K562 (cell line): ENCODE data around the gene CLDN2. TPM values are rescaled to one million over a fixed set of nuclear protein-coding genes. Genes with fewer than 3 reads are reported as not detected.

Source experiments
- ATAC-seq: fragments of 200-7000 bp; cut with Tn5 transposase; 3 replicates; pipeline ENCODE4 v1.9.1; 2020; ENCODE audit warnings: moderate library complexity
- BruUV-seq: library from RNA; stranded (reverse); fragments of 400-500 nt; replicated peaks from 2 replicates; lab custom pipeline; 2021; lab: Mats Ljungman, UMichigan
- CTCF ChIA-PET: fragments of 300-600 bp; formaldehyde crosslinking; extraction: SDS; loops from one replicate; lab custom pipeline; 2021; ENCODE audit warnings: low intra/inter-chr PET ratio; lab: Yijun Ruan, JAX
- POLR2A ChIA-PET: fragments of 300-600, 350-650 bp; sonication (Branson Sonifier 250); formaldehyde crosslinking; extraction: SDS; loops from one replicate; lab custom pipeline; 2021; ENCODE audit warnings: antibody characterized with exemption, inconsistent platforms; lab: Yijun Ruan, JAX
- DNase-seq, 4 experiments: peaks; one replicate each; pipeline versions ENCODE4 v3.0.0 to v3.0.0-alpha.2; 2011 to 2018; ENCODE audit warnings: low spot score in 3 of 4, mixed read lengths in 3 of 4; ENCODE audit errors: extremely low read depth in 1 of 4
- FAIRE-seq: peaks from 2 replicates; lab custom pipeline; 2011; peaks lifted over from hg19 to GRCh38; lab: Jason Lieb, UNC
- H2AFZ ChIP-seq: 2 replicates; pipeline ENCODE4 v1.6.0; 2011; ENCODE audit warnings: low read depth, low read length, control low read depth, inconsistent platforms
- H3K27ac ChIP-seq: fragments of 200-600 bp; 3 replicates; pipeline ENCODE4 v1.8.0; 2011; ENCODE audit warnings: low read depth, mild to moderate bottlenecking, control low read depth, inconsistent platforms, low read length, moderate library complexity, mixed read lengths; ENCODE audit errors: extremely low read depth
- H3K27me3 ChIP-seq, 2 experiments: fragments of 300-600 bp in 1 of 2; 2 replicates in 1 of 2; 3 replicates in 1 of 2; pipeline versions ENCODE4 v1.6.0 to v1.8.0; 2011; ENCODE audit warnings: inconsistent platforms in 2 of 2, low read length in 2 of 2, mild to moderate bottlenecking in 1 of 2, mixed read lengths in 1 of 2, moderate library complexity in 1 of 2; ENCODE audit not compliant: control insufficient read depth in 2 of 2, insufficient read depth in 2 of 2
- H3K36me3 ChIP-seq: fragments of 300-600 bp; 3 replicates; pipeline ENCODE4 v1.8.0; 2011; ENCODE audit warnings: mild to moderate bottlenecking, low read length, inconsistent platforms; ENCODE audit not compliant: control insufficient read depth, insufficient read depth
- H3K4me1 ChIP-seq, 2 experiments: fragments of 200-600 bp in 1 of 2; replicated peaks in 1 of 2; 2 replicates in 1 of 2; 3 replicates in 1 of 2; pipeline versions ENCODE4 v1.5.1 to v1.8.0; 2011; ENCODE audit warnings: inconsistent platforms in 2 of 2, low read length in 2 of 2, mild to moderate bottlenecking in 1 of 2, mixed read lengths in 1 of 2, moderate library complexity in 1 of 2; ENCODE audit not compliant: control insufficient read depth in 2 of 2, insufficient read depth in 2 of 2
- H3K4me2 ChIP-seq: 2 replicates; pipeline ENCODE4 v1.6.1; 2011; ENCODE audit warnings: low read length, control low read depth, inconsistent platforms, mixed read lengths; ENCODE audit not compliant: insufficient read depth
- H3K4me3 ChIP-seq: fragments of 200-600 bp; sonication (generic), shearing (Covaris generic); 2 replicates; pipeline ENCODE4 v1.5.1; 2016; ENCODE audit warnings: control low read depth, inconsistent platforms
- H3K79me2 ChIP-seq: fragments of 200-600 bp; 3 replicates; pipeline ENCODE4 v1.8.0; 2011; ENCODE audit warnings: low read length, inconsistent platforms; ENCODE audit not compliant: control insufficient read depth, insufficient read depth
- H3K9ac ChIP-seq, 2 experiments: 2 replicates each; pipeline versions ENCODE4 v1.6.0 to v1.6.1; 2011; ENCODE audit warnings: low read depth in 2 of 2, low read length in 2 of 2, control low read depth in 1 of 2, inconsistent platforms in 1 of 2, mild to moderate bottlenecking in 1 of 2, mixed read lengths in 1 of 2; ENCODE audit not compliant: insufficient read depth in 1 of 2
- H3K9me1 ChIP-seq: one replicate; pipeline ENCODE4 v1.6.0; 2011; ENCODE audit warnings: inconsistent platforms, mild to moderate bottlenecking, low read length, moderate library complexity; ENCODE audit not compliant: control insufficient read depth, insufficient read depth
- H3K9me3 ChIP-seq: replicated peaks from 2 replicates; pipeline ENCODE4 v1.5.1; 2011; ENCODE audit warnings: low read depth, low read length, inconsistent platforms; ENCODE audit not compliant: control insufficient read depth, insufficient read depth
- H4K20me1 ChIP-seq: replicated peaks from 2 replicates; pipeline ENCODE4 v1.6.1; 2011; ENCODE audit warnings: low read length, inconsistent platforms, mixed read lengths; ENCODE audit not compliant: control insufficient read depth, insufficient read depth
- DLX4 ChIP-seq: fragments of 250-450 bp; sonication (Bioruptor Pico); IDR thresholded peaks from 2 replicates; pipeline ENCODE4 v1.6.1; 2021; ENCODE audit warnings: mild to moderate bottlenecking
- FOXM1 ChIP-seq, 2 experiments: fragments of 450-650 bp in 1 of 2; sonication (generic) in 1 of 2; formaldehyde crosslinking in 1 of 2; IDR thresholded peaks; 2 replicates each; pipeline versions ENCODE4 v1.6.1 to v1.9.0; 2017 to 2022; ENCODE audit warnings: low read depth in 2 of 2, mild to moderate bottlenecking in 2 of 2, missing genetic modification reagents in 1 of 2, moderate library complexity in 1 of 2
- IFI16 ChIP-seq: fragments of 250-450 bp; sonication (Bioruptor Pico); IDR thresholded peaks from 2 replicates; pipeline ENCODE4 v2.1.2; 2022; ENCODE audit warnings: mild to moderate bottlenecking, inconsistent platforms
- KLF6 ChIP-seq: fragments of 250-450 bp; sonication (Bioruptor Pico); IDR thresholded peaks from 2 replicates; pipeline ENCODE4 v1.4.0; 2020; ENCODE audit warnings: mild to moderate bottlenecking, moderate library complexity, borderline replicate concordance
- LEF1 ChIP-seq: fragments of 450-650 bp; IDR thresholded peaks from 2 replicates; pipeline ENCODE4 v1.6.1; 2016; ENCODE audit warnings: mild to moderate bottlenecking
- MTA3 ChIP-seq: fragments of 450-650 bp; formaldehyde crosslinking; IDR thresholded peaks from 2 replicates; pipeline ENCODE4 v1.6.1; 2017; ENCODE audit warnings: mild to moderate bottlenecking, borderline replicate concordance
- NCOA2 ChIP-seq, 2 experiments: fragments of 450-650 bp; IDR thresholded peaks; 2 replicates each; pipeline ENCODE4 v1.6.1; 2018; ENCODE audit warnings: mild to moderate bottlenecking in 2 of 2, moderate library complexity in 1 of 2; ENCODE audit not compliant: partially characterized antibody in 2 of 2
- SMARCA4 ChIP-seq: fragments of 450-650 bp; IDR thresholded peaks from 2 replicates; pipeline ENCODE4 v1.6.1; 2016
- SRSF1 ChIP-seq: fragments of 200-400 bp; formaldehyde crosslinking; IDR thresholded peaks from 2 replicates; pipeline ENCODE4 v1.6.1; 2017; ENCODE audit warnings: mild to moderate bottlenecking, low read depth, low read length, moderate library complexity
- TEAD2 ChIP-seq: fragments of 450-650 bp; IDR thresholded peaks from 2 replicates; pipeline ENCODE4 v1.6.1; 2016; ENCODE audit warnings: missing genetic modification characterization, control low read depth, missing compliant biosample characterization
- THRA ChIP-seq: fragments of 450-650 bp; IDR thresholded peaks from 2 replicates; pipeline ENCODE4 v1.6.1; 2017; ENCODE audit warnings: mild to moderate bottlenecking, moderate library complexity
- ZBED1 ChIP-seq: IDR thresholded peaks from 2 replicates; pipeline ENCODE4 v1.6.1; 2014
- ZBTB43 ChIP-seq: sonication (generic); formaldehyde crosslinking; IDR thresholded peaks from 2 replicates; pipeline ENCODE4 v1.8.0; 2023; ENCODE audit warnings: mild to moderate bottlenecking, missing genetic modification reagents
- ZNF274 ChIP-seq: IDR thresholded peaks from 2 replicates; pipeline ENCODE4 v1.6.1; 2011; ENCODE audit warnings: low read depth, mild to moderate bottlenecking, low read length, moderate library complexity, borderline replicate concordance
- ZNF609 ChIP-seq: sonication (generic); formaldehyde crosslinking; IDR thresholded peaks from 2 replicates; pipeline ENCODE4 v1.8.1; 2023; ENCODE audit warnings: missing genetic modification reagents, mild to moderate bottlenecking, borderline replicate concordance
- ZNF644 ChIP-seq: fragments of 200-800 bp; sonication (Bioruptor generic); IDR thresholded peaks from 2 replicates; pipeline ENCODE4 v1.6.1; 2016; ENCODE audit warnings: low read depth, missing genetic modification characterization, missing compliant biosample characterization
- WGBS: fragments of 100-300 bp; shearing (Covaris generic); methylation state at CpG from one replicate; pipeline ENCODE4 v1.1.6; 2016; ENCODE audit warnings: low coverage, mixed read lengths; ENCODE audit not compliant: insufficient coverage; ENCODE audit errors: missing lambda C conversion rate; 5-methylcytosine and 5-hydroxymethylcytosine counted together
- in situ Hi-C: fragments of 300-500 bp; cut with MboI; formaldehyde crosslinking; loops from 4 replicates; pipeline ENCODE4 v1.15.0; 2018; ENCODE audit warnings: inconsistent platforms, mixed read lengths
- intact Hi-C: fragments of 100-400 bp; cut with micrococcal nuclease; formaldehyde crosslinking; loops from 2 replicates; pipeline ENCODE4 v1.14.2; 2022
- polyA plus RNA-seq, 8 experiments: library from polyadenylated mRNA; depleted of rRNA in 4 of 8; stranded (reverse) in 5 of 8; unstranded in 3 of 8; fragments of >200 nt; fragmentation: Nextera tagmentation in 2 of 8; fragmentation: Illumina TruSeq in 1 of 8; extraction: Ambion mirVana in 2 of 8; extraction: Trizol in 1 of 8; gene quantifications; 2 replicates each; pipeline versions ENCODE4 v1.2.1 to v1.2.3, GENCODE V29; 2011 to 2014; ENCODE audit warnings: inconsistent platforms in 1 of 8, missing spikeins in 1 of 8
- total RNA-seq, 7 experiments: library from RNA; depleted of rRNA in 6 of 7; stranded (reverse); fragments of >200 nt in 6 of 7; fragmentation: Illumina TruSeq in 2 of 7; extraction: Trizol in 2 of 7; gene quantifications; 2 replicates each; pipeline versions ENCODE4 v1.2.1 to v1.2.3, GENCODE V29; 2011 to 2021; ENCODE audit warnings: low replicate concordance in 1 of 7

Gene CLDN2
- total and polyA plus RNA-seq, 9 of the 15 experiments (the other 6 are each of a cell fraction or from before 2014, with no cell fraction given), result not detected

- Histone ChIP-seq H3K4me1 (no peaks in the 10 kb centered on the region), H3K36me3 (no peaks in the 10 kb centered on the region), H3K27ac (no peak overlapping the region), H3K4me2 (no peak overlapping the region), H3K9me1 (no peaks in the 10 kb centered on the region), H3K9me3 (no peaks in the 10 kb centered on the region), H3K4me3 (no peak overlapping the region), H2AFZ (no peak overlapping the region), H4K20me1 (no peaks in the 10 kb centered on the region), H3K79me2 (no peaks in the 10 kb centered on the region), H3K9ac (no peak overlapping the region), H3K27me3 (peaks cover 0 to 4% of the 10 kb centered on the region in 2 experiments; a peak in 1 of 5 replicates)
- ChIA-PET CTCF (no interaction called here), POLR2A (interaction anchor here (0.6 kb wide), 1 partner anchor 692 kb away, joined by 3 read pairs; no protein-coding TSS in a partner anchor)
- no peak for DNase-seq
- BruUV-seq, result no TSS peak
- no peak for FAIRE-seq
- intact Hi-C loops, result no loop called here
- 0% methylated on average over 2 of the region's 2 CpGs for WGBS
- in situ Hi-C loops, result no loop called here
- ATAC-seq, result no peak
- TF ChIP-seq FOXM1 (IDR thresholded peaks at IDR 0.05; ENCODE audit: low read depth), result no peak
- TF ChIP-seq FOXM1 (CRISPR knock-in tag; IDR thresholded peaks at IDR 0.05; ENCODE audit: low read depth), result no peak
- TF ChIP-seq MTA3, result no peak
- TF ChIP-seq LEF1, result no peak
- no peak for TF ChIP-seq TEAD2
- TF ChIP-seq ZNF644, result no peak
- TF ChIP-seq ZBTB43 (CRISPR knock-in tag), result no peak
- TF ChIP-seq NCOA2 (IDR thresholded peaks at IDR 0.05; ENCODE audit: partially characterized antibody in 2 of 2), result no peak
- no peak for TF ChIP-seq IFI16
- TF ChIP-seq THRA, result no peak
- no peak for TF ChIP-seq KLF6 (CRISPR knock-in tag)
- TF ChIP-seq ZNF274, result no peak
- TF ChIP-seq ZBED1, result no peak
- no peak for TF ChIP-seq SMARCA4
- no peak for TF ChIP-seq ZNF609
- no peak for TF ChIP-seq DLX4 (CRISPR knock-in tag)
- no peak for TF ChIP-seq SRSF1
Measured at GRCh38 chrX:106912864-106913263, 7.3 kb upstream of the CLDN2 start.
